Anterior cingulate cortex (tissue), 58 donors: ENCODE results near the gene TMEM214.

Experiments used
- DNase-seq, 58 donors: peaks; one replicate each; lab custom pipeline; 2025; lab: John Stamatoyannopoulos, UW

TMEM214 gene

GRCh38 chr2:27008678-27009077 lies 24.1 kb upstream of the TMEM214 start:
- no peak for DNase-seq

GRCh38 chr2:27009083-27009482 lies 23.7 kb upstream of the TMEM214 start:
- DNase-seq, result no peak

- no peak for DNase-seq
Measured at GRCh38 chr2:27009716-27010115, 23.0 kb upstream of the TMEM214 start.

- DNase-seq, result no peak
Measured at GRCh38 chr2:27010139-27010538, 22.6 kb upstream of the TMEM214 start.

- no peak for DNase-seq
Measured at GRCh38 chr2:27013738-27014137, 19.0 kb upstream of the TMEM214 start.

GRCh38 chr2:27014771-27015433 lies 17.9 kb upstream of the TMEM214 start:
- DNase-seq, result peak in 5 of 58 donors; percentile 7 to 25 (median 12)

GRCh38 chr2:27016801-27017325 lies 15.9 kb upstream of the TMEM214 start:
- DNase-seq, result peak in 29 of 58 donors; percentile 6 to 70 (median 25)

GRCh38 chr2:27018142-27018541 lies 14.6 kb upstream of the TMEM214 start:
- no peak for DNase-seq

GRCh38 chr2:27019459-27019858 lies 13.3 kb upstream of the TMEM214 start:
- no peak for DNase-seq

- no peak for DNase-seq
Measured at GRCh38 chr2:27019931-27020855, 12.6 kb upstream of the TMEM214 start.

GRCh38 chr2:27021253-27022049 lies 11.3 kb upstream of the TMEM214 start:
- DNase-seq, result no peak

GRCh38 chr2:27023740-27024139 lies 9.0 kb upstream of the TMEM214 start:
- DNase-seq, result no peak

- no peak for DNase-seq
Measured at GRCh38 chr2:27024188-27024587, 8.6 kb upstream of the TMEM214 start.

- no peak for DNase-seq
Measured at GRCh38 chr2:27024812-27025211, 8.0 kb upstream of the TMEM214 start.

- no peak for DNase-seq
Measured at GRCh38 chr2:27025281-27025800, 7.4 kb upstream of the TMEM214 start.

GRCh38 chr2:27025861-27026851 lies 6.6 kb upstream of the TMEM214 start:
- DNase-seq, result peak in 1 of 58 donors; percentile 3

GRCh38 chr2:27027211-27027651 lies 5.5 kb upstream of the TMEM214 start:
- DNase-seq, result no peak

GRCh38 chr2:27029051-27029450 lies 3.7 kb upstream of the TMEM214 start:
- no peak for DNase-seq

- no peak for DNase-seq
Measured at GRCh38 chr2:27033253-27033852, 588 bp downstream of the TMEM214 start.
